ENCODE results near the gene KCNJ5.

KCNJ5 gene

DNA sequence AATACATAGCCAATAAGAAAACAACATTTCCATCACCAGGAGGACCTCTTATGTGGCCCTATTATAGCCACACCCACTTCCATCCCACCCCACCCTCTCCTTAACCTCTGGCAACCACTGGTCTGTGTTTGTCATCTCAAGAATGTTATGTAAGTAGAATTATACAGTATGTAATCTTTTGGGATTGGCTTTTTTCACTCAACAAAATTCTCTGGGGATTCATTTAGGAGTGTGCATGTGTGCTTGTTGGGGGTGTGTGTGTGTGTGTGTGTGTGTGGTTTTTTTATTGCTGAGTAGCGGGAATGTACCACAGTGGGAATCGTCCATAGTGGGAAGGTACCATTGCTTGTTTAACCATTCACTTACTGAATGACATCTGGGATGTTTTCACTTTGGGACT is 5.2 kb downstream of the KCNJ5 start:
- DNase-seq, result peak; percentile 39

GRCh38 chr11:128897826-128898225 is 6.7 kb downstream of the KCNJ5 start:
- no peak for DNase-seq

GRCh38 chr11:128898580-128899344 is 7.6 kb downstream of the KCNJ5 start:
- DNase-seq, result peak; percentile 29

- no peak for DNase-seq
These were observed 9.3 kb downstream of the KCNJ5 start for GRCh38 chr11:128900468-128900867.

DNA sequence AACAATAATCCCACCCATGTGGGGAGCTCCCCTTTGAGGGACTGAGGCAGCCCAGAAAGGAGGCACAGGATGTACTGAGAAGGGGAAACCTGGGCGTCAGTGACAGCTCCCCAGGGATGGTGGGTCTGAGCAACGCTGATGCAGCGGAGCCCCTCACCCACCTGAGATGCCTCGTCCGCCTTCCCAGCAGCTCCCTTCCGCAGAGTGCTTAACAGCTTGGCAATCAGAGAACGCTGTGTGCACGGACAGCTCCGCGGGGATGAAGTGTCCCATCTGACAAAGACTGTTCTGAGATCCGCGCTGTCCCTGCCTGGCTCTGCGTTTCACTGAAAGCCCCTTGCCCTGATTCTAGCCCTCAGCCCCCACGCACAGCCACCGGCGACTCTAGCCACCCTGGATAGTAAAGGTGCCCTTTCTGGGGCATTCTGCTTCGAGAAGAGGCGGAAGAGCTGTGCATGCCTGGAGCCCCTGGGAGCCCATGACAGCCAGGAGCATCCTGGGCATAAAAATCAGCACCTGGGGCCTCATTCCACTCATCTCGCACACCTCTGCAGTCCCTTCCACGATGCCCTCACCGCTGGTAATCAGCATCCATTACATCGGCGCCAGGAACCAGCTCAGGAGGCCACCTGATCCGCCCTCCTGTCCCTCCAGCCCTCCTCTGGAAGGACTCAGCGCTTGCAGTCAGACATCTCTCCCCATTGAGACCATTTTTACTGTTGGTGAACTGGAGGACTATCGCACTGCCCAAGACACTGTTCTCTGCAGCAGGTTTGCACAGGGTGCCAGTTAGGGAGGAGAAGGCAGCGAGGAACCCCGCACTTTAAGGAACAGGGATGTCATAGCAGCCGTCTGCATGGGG is 10.7 kb downstream of the KCNJ5 start:
- DNase-seq, result no peak

DNA sequence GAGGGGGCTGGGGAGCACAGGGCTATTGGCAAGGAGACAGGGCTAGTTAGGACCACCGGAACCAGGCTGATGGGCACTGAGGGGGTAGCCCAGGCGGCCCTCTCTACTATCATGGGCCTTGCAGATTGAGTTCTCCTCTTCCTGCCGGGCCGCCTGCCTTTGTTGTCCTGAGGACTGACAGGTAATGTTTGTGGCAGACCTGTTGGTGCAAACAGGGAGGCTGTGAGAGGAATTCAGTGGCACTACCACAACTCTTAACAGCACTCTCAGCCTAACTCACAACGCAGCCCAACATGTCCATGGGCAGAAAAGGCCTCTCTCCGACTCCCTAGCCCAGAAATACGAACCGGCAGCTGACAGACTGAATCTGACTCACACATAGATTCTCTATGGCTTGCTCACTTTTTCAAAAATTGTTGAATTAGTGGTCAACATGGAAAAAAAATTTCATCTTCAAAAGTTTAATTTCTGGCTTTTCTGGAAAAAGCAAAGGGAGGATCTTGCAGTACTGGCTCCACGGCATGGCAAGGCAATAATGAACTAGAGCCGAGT is 11.4 kb downstream of the KCNJ5 start:
- DNase-seq, result peak; percentile 76

GRCh38 chr11:128903248-128904061 is 12.3 kb downstream of the KCNJ5 start:
- peak; percentile 47 for DNase-seq

- no peak for DNase-seq
These were observed 13.1 kb downstream of the KCNJ5 start for GRCh38 chr11:128904303-128904655.

DNA sequence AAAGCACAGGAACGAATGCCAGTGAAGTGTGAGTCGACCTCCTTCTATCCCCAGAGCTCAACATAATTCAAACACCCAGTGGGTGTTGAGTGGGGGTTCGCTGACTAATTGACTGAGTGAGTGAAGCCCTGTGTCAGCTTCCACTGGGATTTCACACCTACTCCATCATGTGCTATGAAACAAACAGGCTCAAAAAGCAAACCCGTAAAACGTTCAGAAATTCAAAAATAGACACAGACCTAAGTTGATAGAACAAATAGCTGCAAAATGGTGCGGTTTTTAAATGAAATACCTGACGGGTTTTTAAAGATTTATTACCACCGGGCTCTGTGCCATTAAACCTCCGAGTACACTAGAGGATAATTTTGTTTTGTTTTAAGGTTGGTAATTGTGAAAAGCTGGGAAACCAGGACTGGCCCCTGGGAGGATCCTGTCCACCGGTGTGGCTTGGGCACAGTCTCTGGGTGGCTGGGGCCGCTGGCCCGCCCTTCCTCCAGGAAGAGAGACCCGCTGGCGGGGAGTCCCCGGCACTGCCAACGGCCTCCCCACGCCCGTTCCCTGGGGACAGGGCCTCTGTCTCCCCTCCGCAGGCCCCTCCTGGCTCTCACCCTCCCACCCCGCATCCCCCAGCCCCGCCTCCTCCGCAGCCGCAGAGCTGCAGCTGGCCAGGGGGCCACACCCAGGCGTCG is 13.6 kb downstream of the KCNJ5 start:
- peak; percentile 91 for DNase-seq

- DNase-seq, result peak; percentile 26
These were observed 14.4 kb downstream of the KCNJ5 start for GRCh38 chr11:128905345-128906184.

GRCh38 chr11:128906185-128907050 is 15.3 kb downstream of the KCNJ5 start:
- no peak for DNase-seq

GRCh38 chr11:128907585-128907984 is 16.4 kb downstream of the KCNJ5 start:
- no peak for DNase-seq

GRCh38 chr11:128908391-128909246 is 17.5 kb downstream of the KCNJ5 start:
- peak; percentile 67 for DNase-seq

GRCh38 chr11:128909438-128910125 is 18.4 kb downstream of the KCNJ5 start:
- no peak for DNase-seq

DNA sequence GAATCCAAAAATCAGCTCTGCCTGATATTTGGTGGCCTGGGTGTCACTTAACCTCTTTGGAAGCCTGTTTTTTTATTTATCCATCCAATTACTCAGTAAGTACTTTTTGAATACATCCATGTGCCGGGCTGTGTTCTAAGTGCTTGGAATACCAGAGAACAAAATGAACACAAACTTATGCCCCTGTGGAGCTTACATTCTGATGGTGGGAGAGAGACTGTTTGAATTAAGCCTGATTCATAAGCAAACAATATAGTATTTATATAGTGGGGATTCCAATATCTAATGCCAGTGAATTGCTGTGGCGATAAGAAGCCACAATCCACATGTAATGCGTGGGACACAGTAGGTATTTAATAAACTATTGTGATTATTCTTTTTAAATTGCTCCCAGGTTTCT is 19.4 kb downstream of the KCNJ5 start:
- no peak for DNase-seq

DNA sequence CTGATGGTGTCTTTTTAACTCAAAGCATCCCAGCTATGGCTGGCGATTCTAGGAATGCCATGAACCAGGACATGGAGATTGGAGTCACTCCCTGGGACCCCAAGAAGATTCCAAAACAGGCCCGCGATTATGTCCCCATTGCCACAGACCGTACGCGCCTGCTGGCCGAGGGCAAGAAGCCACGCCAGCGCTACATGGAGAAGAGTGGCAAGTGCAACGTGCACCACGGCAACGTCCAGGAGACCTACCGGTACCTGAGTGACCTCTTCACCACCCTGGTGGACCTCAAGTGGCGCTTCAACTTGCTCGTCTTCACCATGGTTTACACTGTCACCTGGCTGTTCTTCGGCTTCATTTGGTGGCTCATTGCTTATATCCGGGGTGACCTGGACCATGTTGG is 20.1 kb downstream of the KCNJ5 start:
- DNase-seq, result no peak

- no peak for DNase-seq
These were observed 20.5 kb downstream of the KCNJ5 start for GRCh38 chr11:128911701-128912100.

DNA sequence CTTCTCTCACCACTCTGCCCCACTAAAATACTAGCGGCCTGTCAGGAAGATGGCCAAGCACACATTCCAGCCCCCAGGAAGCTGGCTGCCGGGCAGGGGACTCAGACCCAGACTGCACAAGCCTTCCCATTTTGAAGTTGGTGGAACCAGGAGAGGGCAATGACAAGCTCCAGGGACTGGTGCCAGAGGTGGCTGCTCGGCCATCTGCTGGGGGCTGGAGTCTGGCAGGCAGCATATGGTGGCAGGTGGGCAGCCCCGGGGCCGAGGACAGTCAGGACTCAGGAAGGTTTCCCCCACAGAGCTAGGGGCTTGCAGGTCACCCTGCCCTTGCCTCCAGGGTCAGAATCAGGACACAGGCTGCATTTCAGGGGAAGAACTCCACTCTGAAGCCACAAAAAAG is 22.6 kb downstream of the KCNJ5 start:
- DNase-seq, result no peak
